Neural cell (in vitro differentiated cells): ENCODE measurements around the gene VSIR.

Source experiments
- EP300 ChIP-seq: fragments of 450-650 bp; conservative IDR thresholded peaks from 2 replicates; pipeline ENCODE4 v1.6.1; 2014; ENCODE audit warnings: antibody characterized with exemption, mild to moderate bottlenecking, moderate library complexity; ENCODE audit not compliant: poor library complexity, severe bottlenecking
- EZH2 ChIP-seq: fragments of 200-600, 300-800 bp; shearing (Covaris generic), sonication (generic); IDR thresholded peaks from 2 replicates; pipeline ENCODE4 v1.6.1; 2014; ENCODE audit warnings: antibody characterized with exemption, low read length, borderline replicate concordance, mild to moderate bottlenecking; ENCODE audit not compliant: insufficient read depth, poor library complexity, severe bottlenecking
- POLR2AphosphoS5 ChIP-seq: IDR thresholded peaks from 2 replicates; pipeline ENCODE4 v1.6.1; 2012
- RAD21 ChIP-seq: fragments of 450-650 bp; conservative IDR thresholded peaks from 2 replicates; pipeline ENCODE4 v1.6.1; 2014; ENCODE audit warnings: antibody characterized with exemption, mild to moderate bottlenecking, moderate library complexity
- TAF1 ChIP-seq: IDR thresholded peaks from 2 replicates; pipeline ENCODE4 v1.6.1; 2012; ENCODE audit warnings: low read depth
- TF ChIP-seq, protein P1 (sequence below): fragments of 450-650 bp; IDR thresholded peaks from 2 replicates; pipeline ENCODE4 v1.5.1; 2014; ENCODE audit warnings: antibody characterized with exemption, mild to moderate bottlenecking, moderate library complexity; ENCODE audit not compliant: poor library complexity, severe bottlenecking

- TF ChIP-seq EZH2 (no peak), EP300 (no peak), TAF1 (no peak), POLR2AphosphoS5 (no peak), RAD21 (no peak)
- TF ChIP-seq, protein P1, sequence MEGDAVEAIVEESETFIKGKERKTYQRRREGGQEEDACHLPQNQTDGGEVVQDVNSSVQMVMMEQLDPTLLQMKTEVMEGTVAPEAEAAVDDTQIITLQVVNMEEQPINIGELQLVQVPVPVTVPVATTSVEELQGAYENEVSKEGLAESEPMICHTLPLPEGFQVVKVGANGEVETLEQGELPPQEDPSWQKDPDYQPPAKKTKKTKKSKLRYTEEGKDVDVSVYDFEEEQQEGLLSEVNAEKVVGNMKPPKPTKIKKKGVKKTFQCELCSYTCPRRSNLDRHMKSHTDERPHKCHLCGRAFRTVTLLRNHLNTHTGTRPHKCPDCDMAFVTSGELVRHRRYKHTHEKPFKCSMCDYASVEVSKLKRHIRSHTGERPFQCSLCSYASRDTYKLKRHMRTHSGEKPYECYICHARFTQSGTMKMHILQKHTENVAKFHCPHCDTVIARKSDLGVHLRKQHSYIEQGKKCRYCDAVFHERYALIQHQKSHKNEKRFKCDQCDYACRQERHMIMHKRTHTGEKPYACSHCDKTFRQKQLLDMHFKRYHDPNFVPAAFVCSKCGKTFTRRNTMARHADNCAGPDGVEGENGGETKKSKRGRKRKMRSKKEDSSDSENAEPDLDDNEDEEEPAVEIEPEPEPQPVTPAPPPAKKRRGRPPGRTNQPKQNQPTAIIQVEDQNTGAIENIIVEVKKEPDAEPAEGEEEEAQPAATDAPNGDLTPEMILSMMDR, result no peak
These were observed 7.2 kb downstream of the VSIR start for GRCh38 chr10:71765906-71766716.
